SU-DHL-6 (cell line): Measurements from ENCODE around the gene TRDN.

ENCODE experiments used
- H2AFZ ChIP-seq: fragments of 200-600 bp; sonication (generic); 2 replicates; pipeline ENCODE4 v1.6.1; 2014; ENCODE audit warnings: low read depth, mild to moderate bottlenecking, moderate library complexity, mixed read lengths, antibody characterized with exemption, low read length; ENCODE audit not compliant: severe bottlenecking
- H3F3A ChIP-seq: fragments of 200-600 bp; shearing (Covaris generic); 2 replicates; pipeline ENCODE4 v1.6.0; 2016; ENCODE audit warnings: antibody characterized with exemption, mild to moderate bottlenecking; ENCODE audit not compliant: insufficient read depth
- H3K27ac ChIP-seq: fragments of 200-600 bp; sonication (generic); 2 replicates; pipeline ENCODE4 v1.5.1; 2016; ENCODE audit warnings: low read depth, mild to moderate bottlenecking, low read length, moderate library complexity, mixed read lengths
- H3K27me3 ChIP-seq: fragments of 200-600 bp; sonication (generic), shearing (Covaris generic); 2 replicates; pipeline ENCODE4 v1.6.0; 2014; ENCODE audit warnings: mild to moderate bottlenecking, low read length
- H3K36me3 ChIP-seq: fragments of 200-600 bp; sonication (generic); 2 replicates; pipeline ENCODE4 v1.6.1; 2014; ENCODE audit warnings: mild to moderate bottlenecking, low read length, mixed read lengths
- H3K4me2 ChIP-seq: fragments of 300-600, 200-600 bp; shearing (Covaris generic), sonication (generic); 2 replicates; pipeline ENCODE4 v1.6.0; 2014; ENCODE audit warnings: low read length, low read depth, mild to moderate bottlenecking; ENCODE audit not compliant: poor library complexity, severe bottlenecking
- H3K4me3 ChIP-seq: fragments of 200-600 bp; sonication (generic); 2 replicates; pipeline ENCODE4 v1.5.1; 2014; ENCODE audit warnings: antibody characterized with exemption, low read length, mild to moderate bottlenecking, mixed read lengths; ENCODE audit not compliant: insufficient read depth, poor library complexity, severe bottlenecking
- H3K79me2 ChIP-seq: fragments of 200-600 bp; sonication (generic); 2 replicates; pipeline ENCODE4 v1.6.1; 2014; ENCODE audit warnings: mild to moderate bottlenecking, low read length, moderate library complexity; ENCODE audit not compliant: insufficient read depth
- H3K9ac ChIP-seq: fragments of 200-600 bp; sonication (generic); 2 replicates; pipeline ENCODE4 v1.7.0; 2014; ENCODE audit warnings: mild to moderate bottlenecking, low read length
- H3K9me2 ChIP-seq: fragments of 200-600 bp; sonication (generic); replicated peaks from 2 replicates; pipeline ENCODE4 v1.6.1; 2014; ENCODE audit warnings: low read length; ENCODE audit not compliant: insufficient read depth
- H3K9me3 ChIP-seq: fragments of 200-600 bp; sonication (generic); 2 replicates; pipeline ENCODE4 v1.6.1; 2014; ENCODE audit warnings: low read length, mixed read lengths; ENCODE audit not compliant: insufficient read depth
- H4K20me1 ChIP-seq: fragments of 200-600 bp; sonication (generic); 2 replicates; pipeline ENCODE4 v1.6.1; 2014; ENCODE audit warnings: low read depth, mild to moderate bottlenecking, antibody characterized with exemption, low read length, moderate library complexity, mixed read lengths
- CTCF ChIP-seq: fragments of 200-600 bp; sonication (generic); IDR thresholded peaks from one replicate; pipeline ENCODE4 v1.5.1; 2017; ENCODE audit warnings: antibody characterized with exemption, mild to moderate bottlenecking, low read length, moderate library complexity; ENCODE audit not compliant: insufficient read depth, poor library complexity, severe bottlenecking
- EZH2phosphoT487 ChIP-seq: fragments of 200-600 bp; sonication (generic), shearing (Covaris generic); conservative IDR thresholded peaks from 2 replicates; pipeline ENCODE4 v1.6.1; 2018; ENCODE audit warnings: mild to moderate bottlenecking, antibody characterized with exemption, low read length, moderate library complexity, mixed read lengths

The TRDN gene

GRCh38 chr6:123171341-123172115, 465.2 kb downstream of the TRDN start:
- Histone ChIP-seq H3K4me2 (no peak overlapping the region), H3K27ac (no peak overlapping the region), H3K36me3 (no peaks in the 10 kb centered on the region), H3K9me2 (no peaks in the 10 kb centered on the region), H3F3A (no peaks in the 10 kb centered on the region), H3K9me3 (no peaks in the 10 kb centered on the region), H3K27me3 (no peaks in the 10 kb centered on the region), H4K20me1 (no peaks in the 10 kb centered on the region), H3K79me2 (no peaks in the 10 kb centered on the region), H2AFZ (no peak overlapping the region), H3K9ac (no peak overlapping the region), H3K4me3 (no peak overlapping the region)
- no peak for TF ChIP-seq EZH2phosphoT487
- no peak for TF ChIP-seq CTCF

- H3K27me3 ChIP-seq, result no peaks in the 10 kb centered on the region
- no peak for TF ChIP-seq CTCF
- no peak for TF ChIP-seq EZH2phosphoT487
- no peak overlapping the region for H3K4me2 ChIP-seq
- H4K20me1 ChIP-seq, result no peaks in the 10 kb centered on the region
- no peak overlapping the region for H2AFZ ChIP-seq
- H3K9me3 ChIP-seq, result no peaks in the 10 kb centered on the region
- H3F3A ChIP-seq, result no peaks in the 10 kb centered on the region
- H3K9me2 ChIP-seq, result no peaks in the 10 kb centered on the region
- no peaks in the 10 kb centered on the region for H3K79me2 ChIP-seq
- no peaks in the 10 kb centered on the region for H3K36me3 ChIP-seq
- H3K27ac ChIP-seq, result no peak overlapping the region
- H3K9ac ChIP-seq, result no peak overlapping the region
- H3K4me3 ChIP-seq, result no peak overlapping the region
Observed at GRCh38 chr6:123169774-123170095, 467.0 kb downstream of the TRDN start.

GRCh38 chr6:123168892-123169773, 467.6 kb downstream of the TRDN start:
- Histone ChIP-seq H3K4me3 (no peak overlapping the region), H3K9ac (no peak overlapping the region), H3F3A (no peaks in the 10 kb centered on the region), H2AFZ (no peak overlapping the region), H4K20me1 (no peaks in the 10 kb centered on the region), H3K9me3 (no peaks in the 10 kb centered on the region), H3K27me3 (no peaks in the 10 kb centered on the region), H3K36me3 (no peaks in the 10 kb centered on the region), H3K27ac (no peak overlapping the region), H3K9me2 (no peaks in the 10 kb centered on the region), H3K79me2 (no peaks in the 10 kb centered on the region), H3K4me2 (no peak overlapping the region)
- TF ChIP-seq EZH2phosphoT487, result no peak
- no peak for TF ChIP-seq CTCF
